Lower leg skin (tissue), 4 donors: Measurements from ENCODE around the gene NVL. TPM values are rescaled to one million over a fixed set of nuclear protein-coding genes. Genes with fewer than 3 reads are reported as not detected.

ENCODE experiments used
- DNase-seq, 2 donors: peaks; one replicate each; pipeline ENCODE4 v3.0.0-alpha.2; 2019; ENCODE audit warnings: low spot score in 2 of 2
- H3K4me3 ChIP-seq: fragments of 200-600 bp; sonication (generic); 2 replicates; pipeline ENCODE4 v1.5.1; 2017; ENCODE audit warnings: mild to moderate bottlenecking, low read depth; ENCODE audit not compliant: poor library complexity, severe bottlenecking
- POLR2A ChIP-seq, 2 donors: fragments of 450-650 bp; IDR thresholded peaks; one replicate each; pipeline ENCODE4 v1.6.1; 2016 to 2017; ENCODE audit warnings: antibody characterized with exemption in 2 of 2, mild to moderate bottlenecking in 1 of 2, moderate library complexity in 1 of 2
- WGBS, 2 donors: methylation state at CpG; one replicate each; pipeline ENCODE4 v1.1.5; 2018; 5-methylcytosine and 5-hydroxymethylcytosine counted together
- intact Hi-C: fragments of 100-400 bp; cut with DNase I; formaldehyde crosslinking; loops from one replicate; pipeline ENCODE4 v1.15.0; 2023; ENCODE audit warnings: low total_unique reads
- total RNA-seq, 4 donors: library from RNA; depleted of rRNA; stranded (reverse); fragments of >200 nt; gene quantifications; one replicate each; pipeline ENCODE4 v1.1.0, GENCODE V29; 2016
- TF ChIP-seq, protein P1 (sequence below), 3 donors: fragments of 450-650 bp; IDR thresholded peaks; one replicate each; pipeline ENCODE4 v1.5.1; 2016; ENCODE audit warnings: antibody characterized with exemption in 3 of 3, mild to moderate bottlenecking in 3 of 3, moderate library complexity in 2 of 3

Gene NVL
- total RNA-seq, 4 donors from 2014 or later = 24.4 to 43.1 (median 32.1) TPM

DNA sequence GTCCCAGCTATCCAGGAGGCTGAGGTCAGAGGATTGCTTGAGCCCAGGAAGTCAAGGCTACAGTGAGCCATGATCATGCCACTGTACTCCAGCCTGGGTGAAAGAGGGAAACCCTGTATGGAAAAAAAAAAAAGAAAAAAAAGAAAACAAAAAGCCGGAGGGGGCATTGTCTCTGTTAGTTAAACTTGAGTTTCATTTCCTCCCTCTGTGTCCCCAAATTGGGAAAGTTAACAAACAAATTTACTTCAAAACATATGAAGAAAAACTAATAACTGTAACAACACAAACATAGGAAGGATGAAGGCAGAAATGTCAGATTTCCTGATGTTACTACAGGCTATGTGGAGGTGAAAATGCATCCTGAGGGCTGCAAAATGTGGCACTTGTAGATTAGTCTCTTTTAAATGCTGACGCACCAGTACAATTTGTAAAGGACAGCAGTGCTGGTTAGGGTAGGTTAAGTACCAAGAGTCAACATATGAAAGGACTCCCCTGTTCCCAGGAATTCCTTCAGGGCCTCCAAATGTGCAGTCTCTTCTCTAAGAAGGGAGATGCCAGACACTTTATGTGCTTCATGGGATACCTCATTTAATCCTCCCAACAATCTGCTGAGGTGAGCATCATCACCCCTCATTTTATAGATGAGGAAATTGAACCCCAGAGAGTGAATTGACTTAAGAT lies 94.0 kb downstream of the NVL start:
- WGBS, 2 donors = 80 to 88% methylated on average over 2 of the region's 2 CpGs
- DNase-seq = no peak
- no peak overlapping the region for H3K4me3 ChIP-seq
- intact Hi-C loops = no loop called here
- TF ChIP-seq, protein P1, sequence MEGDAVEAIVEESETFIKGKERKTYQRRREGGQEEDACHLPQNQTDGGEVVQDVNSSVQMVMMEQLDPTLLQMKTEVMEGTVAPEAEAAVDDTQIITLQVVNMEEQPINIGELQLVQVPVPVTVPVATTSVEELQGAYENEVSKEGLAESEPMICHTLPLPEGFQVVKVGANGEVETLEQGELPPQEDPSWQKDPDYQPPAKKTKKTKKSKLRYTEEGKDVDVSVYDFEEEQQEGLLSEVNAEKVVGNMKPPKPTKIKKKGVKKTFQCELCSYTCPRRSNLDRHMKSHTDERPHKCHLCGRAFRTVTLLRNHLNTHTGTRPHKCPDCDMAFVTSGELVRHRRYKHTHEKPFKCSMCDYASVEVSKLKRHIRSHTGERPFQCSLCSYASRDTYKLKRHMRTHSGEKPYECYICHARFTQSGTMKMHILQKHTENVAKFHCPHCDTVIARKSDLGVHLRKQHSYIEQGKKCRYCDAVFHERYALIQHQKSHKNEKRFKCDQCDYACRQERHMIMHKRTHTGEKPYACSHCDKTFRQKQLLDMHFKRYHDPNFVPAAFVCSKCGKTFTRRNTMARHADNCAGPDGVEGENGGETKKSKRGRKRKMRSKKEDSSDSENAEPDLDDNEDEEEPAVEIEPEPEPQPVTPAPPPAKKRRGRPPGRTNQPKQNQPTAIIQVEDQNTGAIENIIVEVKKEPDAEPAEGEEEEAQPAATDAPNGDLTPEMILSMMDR (IDR thresholded peaks at IDR 0.05) = no peak
- no peak for TF ChIP-seq POLR2A (IDR thresholded peaks at IDR 0.05)

DNA sequence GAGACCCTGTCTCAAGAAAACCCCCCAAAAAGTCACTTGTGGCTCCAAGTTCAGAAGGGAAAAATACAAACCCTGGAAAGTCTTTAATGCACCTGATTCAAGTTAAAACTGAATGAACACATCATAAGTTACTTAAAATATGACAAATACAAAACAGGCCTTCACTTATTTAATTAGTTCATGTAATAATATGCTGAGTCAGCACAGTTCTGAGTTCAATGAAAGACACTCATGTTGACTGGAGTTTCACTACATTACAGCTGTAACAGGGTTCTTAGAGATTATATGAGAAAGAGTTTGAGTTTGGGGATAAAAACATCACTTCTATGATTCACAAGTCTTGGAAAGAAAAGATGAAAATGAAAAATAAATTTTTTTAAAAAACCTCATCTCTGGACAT lies 96.0 kb downstream of the NVL start:
- intact Hi-C loops = no loop called here
- TF ChIP-seq POLR2A (IDR thresholded peaks at IDR 0.05) = no peak
- TF ChIP-seq, protein P1 (IDR thresholded peaks at IDR 0.05) = no peak
- no peak overlapping the region for H3K4me3 ChIP-seq
- DNase-seq = no peak

DNA sequence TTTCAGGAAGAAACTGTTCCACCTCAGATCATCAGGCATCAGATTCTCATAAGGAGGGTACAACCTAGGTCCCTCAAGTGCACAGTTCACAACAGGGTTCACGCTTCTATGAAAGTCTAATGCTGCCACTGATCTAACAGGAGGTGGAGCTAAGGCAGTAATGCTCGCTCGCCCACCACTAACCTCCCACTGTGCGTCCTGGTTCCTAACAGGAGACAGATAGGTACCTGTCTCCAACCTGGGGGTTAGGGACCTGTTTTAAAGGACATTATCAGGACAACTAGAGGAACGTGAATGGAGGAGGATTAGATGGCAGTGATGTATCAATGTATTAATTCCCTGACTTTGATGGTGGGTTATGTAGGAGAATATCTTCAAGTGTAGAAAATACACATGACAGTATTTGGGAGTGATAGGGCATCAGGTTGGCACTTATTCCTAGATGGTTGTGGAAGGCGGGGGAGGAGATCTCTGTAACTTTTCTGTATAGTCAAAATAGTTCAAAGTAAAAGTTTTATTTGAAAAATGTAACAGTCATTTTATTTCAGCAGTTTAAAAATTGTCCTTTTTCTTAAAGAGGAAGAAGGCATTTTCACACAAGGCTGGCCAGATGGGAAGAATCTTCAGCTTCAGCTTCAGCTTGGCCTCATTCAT lies 103.0 kb downstream of the NVL start:
- intact Hi-C loops = no loop called here
- TF ChIP-seq POLR2A (IDR thresholded peaks at IDR 0.05) = no peak
- TF ChIP-seq, protein P1 (IDR thresholded peaks at IDR 0.05) = no peak
- no peak for DNase-seq
- WGBS, 2 donors = 87 to 92% methylated on average over 6 of the region's 6 CpGs
- H3K4me3 ChIP-seq = no peak overlapping the region

DNA sequence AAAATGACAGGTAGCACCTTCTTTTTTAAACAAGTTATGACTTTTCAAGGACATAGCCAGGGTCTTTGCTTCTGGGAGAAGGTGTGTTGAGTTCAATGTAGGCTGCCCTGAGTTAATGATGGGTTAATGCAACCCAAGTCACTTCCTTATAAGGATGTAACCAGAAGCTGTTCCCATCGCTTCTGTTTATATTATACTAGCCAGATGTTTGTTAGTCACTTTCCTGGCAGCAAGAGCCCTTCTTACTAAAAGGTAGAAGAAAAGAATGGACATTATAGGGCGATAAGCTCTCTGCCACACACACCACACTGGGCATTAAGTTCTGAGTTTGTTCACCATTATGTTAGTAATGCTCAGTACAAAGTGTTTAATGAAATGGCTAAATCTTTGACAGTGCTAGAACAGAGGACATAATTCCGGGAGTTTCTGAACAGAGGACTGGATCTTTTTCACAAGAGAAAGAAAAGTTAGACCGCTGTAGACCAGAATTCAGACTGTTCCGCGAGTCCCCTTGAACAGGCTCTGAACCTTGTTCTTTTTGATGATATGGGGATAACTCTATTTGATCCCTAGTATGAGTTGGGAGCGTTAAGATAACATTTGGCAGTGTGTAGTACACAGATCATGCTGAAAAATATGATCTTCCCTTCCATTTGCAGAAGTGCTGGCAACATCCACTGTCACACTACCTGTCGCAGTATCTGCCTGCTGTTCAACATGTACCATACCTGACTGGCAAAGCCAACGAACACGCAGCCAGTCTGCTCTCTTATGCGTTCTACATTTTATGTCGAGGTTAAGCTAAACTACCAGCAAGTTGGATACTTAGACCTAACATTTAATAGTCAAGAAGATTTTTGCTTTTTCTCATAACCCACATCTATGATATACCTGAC lies 105.9 kb downstream of the NVL start:
- no peak for DNase-seq
- H3K4me3 ChIP-seq = no peak overlapping the region
- intact Hi-C loops = no loop called here
- TF ChIP-seq, protein P1 (IDR thresholded peaks at IDR 0.05) = no peak
- TF ChIP-seq POLR2A (IDR thresholded peaks at IDR 0.05) = no peak
- 61 to 71% methylated on average over 12 of the region's 12 CpGs for WGBS, 2 donors

DNA sequence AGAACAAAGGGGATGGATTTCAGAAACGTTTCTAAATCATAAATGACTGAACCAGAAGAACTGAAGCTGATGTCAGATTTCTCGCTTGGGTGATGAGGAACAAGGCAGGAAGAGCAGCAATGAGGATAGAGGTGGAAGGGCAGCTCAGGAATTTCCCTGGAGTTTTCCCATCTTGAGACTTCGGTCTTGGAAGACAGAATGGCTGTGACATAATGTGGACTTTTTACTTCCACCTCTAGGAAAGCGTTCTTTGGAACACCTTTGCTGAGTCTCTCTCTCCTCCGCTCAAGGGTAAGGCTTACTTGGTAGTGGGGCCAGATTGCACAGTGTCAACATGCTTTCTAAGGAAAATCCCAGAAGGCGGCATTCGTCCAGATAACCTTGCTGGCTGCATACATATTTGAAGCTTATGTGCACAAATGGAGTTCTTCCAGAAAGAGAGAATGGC lies 110.3 kb downstream of the NVL start:
- intact Hi-C loops = no loop called here
- DNase-seq = no peak
- WGBS, 2 donors = 46 to 50% methylated on average over 7 of the region's 7 CpGs
- no peak overlapping the region for H3K4me3 ChIP-seq
- TF ChIP-seq, protein P1 (IDR thresholded peaks at IDR 0.05) = no peak
- TF ChIP-seq POLR2A (IDR thresholded peaks at IDR 0.05) = no peak
